LNCaP clone FGC (cell line): ENCODE data around the gene GPC5.
"Not testable (repeated sequence)": the region's sequence is repeated elsewhere in the genome, so short reads cannot be mapped to it uniquely, and the experiment has no call there.

Experiments used
- DNase-seq: peaks from one replicate; pipeline ENCODE4 v3.0.0-alpha.2; 2011; ENCODE audit warnings: low read depth
- H3K4me3 ChIP-seq: 2 replicates; pipeline ENCODE4 v1.5.1; 2011; ENCODE audit warnings: mild to moderate bottlenecking, low read depth, low read length, control low read depth
- CTCF ChIP-seq: IDR thresholded peaks from 2 replicates; pipeline ENCODE4 v1.5.1; 2012; ENCODE audit warnings: mild to moderate bottlenecking; ENCODE audit not compliant: control insufficient read depth, insufficient read depth; ENCODE audit errors: extremely low read depth

GPC5 gene

GRCh38 chr13:92873029-92873428 lies 1474.6 kb downstream of the GPC5 start:
- H3K4me3 ChIP-seq: no peak overlapping the region
- DNase-seq: no peak
- no peak for TF ChIP-seq CTCF

- TF ChIP-seq CTCF: no peak
- no peak for DNase-seq
- H3K4me3 ChIP-seq: no peak overlapping the region
Observed at GRCh38 chr13:92886535-92887077, 1488.2 kb downstream of the GPC5 start.

GRCh38 chr13:92894447-92894846 lies 1496.0 kb downstream of the GPC5 start:
- no peak for TF ChIP-seq CTCF
- no peak for DNase-seq
- no peak overlapping the region for H3K4me3 ChIP-seq

GRCh38 chr13:92896842-92897241 lies 1498.4 kb downstream of the GPC5 start:
- no peak overlapping the region for H3K4me3 ChIP-seq
- DNase-seq: peak; percentile 23
- TF ChIP-seq CTCF: peak; percentile 47

GRCh38 chr13:92898946-92899345 lies 1500.5 kb downstream of the GPC5 start:
- not testable (repeated sequence) for DNase-seq, H3K4me3 ChIP-seq

GRCh38 chr13:92900446-92900845 lies 1502.0 kb downstream of the GPC5 start:
- no peak for TF ChIP-seq CTCF
- DNase-seq: no peak
- no peak overlapping the region for H3K4me3 ChIP-seq

GRCh38 chr13:92901739-92902138 lies 1503.3 kb downstream of the GPC5 start:
- no peak overlapping the region for H3K4me3 ChIP-seq
- DNase-seq: no peak
- TF ChIP-seq CTCF: no peak
